Sigmoid colon (tissue), 7 donors: ENCODE data around the gene VRK1. TPM values are rescaled to one million over a fixed set of nuclear protein-coding genes. Genes with fewer than 3 reads are reported as not detected.

ENCODE experiments used
- DNase-seq: peaks from one replicate; pipeline ENCODE4 v3.0.0-alpha.2; 2019
- H3K27ac ChIP-seq, 4 donors: fragments of 200-600 bp; sonication (generic); one replicate each; pipeline ENCODE4 v1.5.1; 2016 to 2019; ENCODE audit warnings: mild to moderate bottlenecking in 1 of 4
- H3K27me3 ChIP-seq, 3 donors: fragments of 200-600 bp; sonication (generic); one replicate each; pipeline ENCODE4 v1.5.1; 2019; ENCODE audit warnings: mild to moderate bottlenecking in 1 of 3
- H3K36me3 ChIP-seq, 4 donors: fragments of 200-600 bp; sonication (generic); one replicate each; pipeline ENCODE4 v1.5.1; 2016 to 2019
- H3K4me1 ChIP-seq, 4 donors: fragments of 200-600 bp; sonication (generic); one replicate each; pipeline ENCODE4 v1.5.1; 2017 to 2019
- H3K4me3 ChIP-seq, 4 donors: fragments of 200-600 bp; sonication (generic); one replicate each; pipeline ENCODE4 v1.5.1; 2017 to 2019; ENCODE audit warnings: mild to moderate bottlenecking in 2 of 4, moderate library complexity in 1 of 4
- H3K9me3 ChIP-seq, 4 donors: fragments of 200-600 bp in 3 of 4; sonication (generic) in 3 of 4; one replicate each; pipeline versions ENCODE4 v1.5.1 to v1.6.1; 2013 to 2019
- CTCF ChIP-seq, 4 experiments: fragments of 450-650 bp in 3 of 4; fragments of 200-600 bp in 1 of 4; IDR thresholded peaks; one replicate each; pipeline ENCODE4 v1.5.1; 2016 to 2019; ENCODE audit warnings: antibody characterized with exemption in 4 of 4, mild to moderate bottlenecking in 3 of 4, moderate library complexity in 2 of 4
- EP300 ChIP-seq, 4 donors: sonication (generic); formaldehyde crosslinking; IDR thresholded peaks; one replicate each; pipeline ENCODE4 v1.6.1; 2017; ENCODE audit warnings: antibody characterized with exemption in 4 of 4
- POLR2A ChIP-seq, 2 donors: fragments of 450-650 bp; IDR thresholded peaks; one replicate each; pipeline ENCODE4 v1.6.1; 2016; ENCODE audit warnings: antibody characterized with exemption in 2 of 2, mild to moderate bottlenecking in 2 of 2, moderate library complexity in 2 of 2
- POLR2AphosphoS5 ChIP-seq, 4 donors: sonication (generic); formaldehyde crosslinking; IDR thresholded peaks; one replicate each; pipeline ENCODE4 v1.6.1; 2017; ENCODE audit warnings: antibody characterized with exemption in 4 of 4
- WGBS, 2 donors: extraction: QIAGEN DNeasy Blood & Tissue Kit; methylation state at CpG; one replicate each; pipeline ENCODE4 v1.1.7; 2013; 5-methylcytosine and 5-hydroxymethylcytosine counted together
- intact Hi-C: fragments of 100-400 bp; cut with DNase I; formaldehyde crosslinking; loops from one replicate; pipeline ENCODE4 v1.15.1; 2023
- polyA plus RNA-seq, 3 donors: library from polyadenylated mRNA; stranded (reverse); fragments of 200-250 nt; gene quantifications; one replicate each; pipeline ENCODE4 v1.2.3, GENCODE V29; 2013
- total RNA-seq, 4 donors: library from RNA; depleted of rRNA; stranded (reverse); fragments of >200 nt; gene quantifications; one replicate each; pipeline ENCODE4 v1.1.0, GENCODE V29; 2016
- donor health status: healthy with polysubstance abuse.
- donor health status: Bipolar disorder and iron deficiency.
- donor health status: healthy.

VRK1 gene
- total and polyA plus RNA-seq, 7 donors: 7.8 to 25.7 (median 17.9) TPM

DNA sequence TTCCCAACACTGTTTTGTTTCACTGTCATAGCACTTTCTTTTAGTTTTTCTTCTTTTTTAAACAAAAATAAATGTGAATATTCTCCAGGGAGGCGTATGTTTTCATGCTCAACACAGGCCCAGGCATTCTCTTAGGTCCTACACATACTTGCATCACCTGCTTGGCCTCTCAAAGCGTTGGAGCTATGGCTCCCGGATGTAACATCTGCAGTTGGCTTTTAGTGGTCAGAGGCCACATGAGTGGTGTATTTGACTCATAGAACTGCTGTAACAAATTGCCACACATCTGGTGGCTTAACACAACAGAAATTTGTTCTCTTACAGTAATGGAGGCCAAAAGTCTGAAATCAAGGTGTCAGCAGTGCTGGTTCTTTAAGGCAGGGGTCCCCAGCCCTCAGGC is 44.6 kb upstream of the VRK1 start:
- intact Hi-C loops: no loop called here
- WGBS, 2 donors: 86 to 87% methylated on average over 3 of the region's 3 CpGs
- DNase-seq: no peak
- no peaks in the 10 kb centered on the region for H3K36me3 ChIP-seq
- TF ChIP-seq EP300 (IDR thresholded peaks at IDR 0.05): no peak
- TF ChIP-seq POLR2AphosphoS5 (IDR thresholded peaks at IDR 0.05): no peak
- TF ChIP-seq CTCF (IDR thresholded peaks at IDR 0.05): no peak
- TF ChIP-seq POLR2A (IDR thresholded peaks at IDR 0.05): no peak
- no peak overlapping the region for H3K4me3 ChIP-seq
- no peak overlapping the region for H3K27ac ChIP-seq
- no peaks in the 10 kb centered on the region for H3K9me3 ChIP-seq
- H3K27me3 ChIP-seq: no peaks in the 10 kb centered on the region
- no peaks in the 10 kb centered on the region for H3K4me1 ChIP-seq

DNA sequence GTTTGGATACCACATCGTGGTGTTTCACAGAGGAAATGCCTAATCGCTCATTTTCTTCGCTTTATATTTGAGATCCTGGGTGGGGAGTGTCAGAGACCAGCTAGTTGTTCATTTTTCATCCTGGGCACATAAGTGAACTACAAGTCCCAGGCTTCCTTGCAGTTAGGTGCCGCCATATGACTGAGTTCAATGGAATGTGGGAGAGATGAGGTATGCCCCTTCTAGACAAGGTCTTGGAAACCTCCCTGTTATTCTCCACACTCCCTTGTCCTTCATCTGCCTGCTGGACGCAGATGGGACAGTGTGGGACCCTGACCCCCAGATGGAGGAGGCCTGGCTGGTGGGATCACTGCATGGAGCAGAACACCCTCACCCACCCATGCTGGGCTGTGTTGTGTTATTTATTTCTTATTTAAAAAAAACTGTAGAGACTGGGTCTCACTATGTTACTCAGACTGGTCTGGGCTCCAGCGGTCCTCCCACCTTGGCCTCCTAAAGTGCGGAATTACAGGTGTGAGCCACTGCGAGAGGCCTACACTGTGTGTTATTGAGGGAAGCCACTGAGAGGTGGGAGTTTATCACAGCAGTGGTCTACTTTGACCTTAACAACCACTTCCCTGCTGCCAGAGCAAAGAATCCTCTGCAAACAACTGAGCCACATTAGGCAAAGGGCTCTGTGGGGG is 42.9 kb upstream of the VRK1 start:
- no peak overlapping the region for H3K4me3 ChIP-seq
- WGBS, 2 donors: 95% methylated on average over 8 of the region's 8 CpGs
- TF ChIP-seq POLR2A (IDR thresholded peaks at IDR 0.05) (no peak), POLR2AphosphoS5 (IDR thresholded peaks at IDR 0.05) (no peak), EP300 (IDR thresholded peaks at IDR 0.05) (no peak), CTCF (IDR thresholded peaks at IDR 0.05) (no peak)
- H3K9me3 ChIP-seq: no peaks in the 10 kb centered on the region
- no peaks in the 10 kb centered on the region for H3K27me3 ChIP-seq
- no peaks in the 10 kb centered on the region for H3K36me3 ChIP-seq
- H3K27ac ChIP-seq: no peak overlapping the region
- DNase-seq: peak; percentile 38
- H3K4me1 ChIP-seq: no peaks in the 10 kb centered on the region
- intact Hi-C loops: no loop called here

DNA sequence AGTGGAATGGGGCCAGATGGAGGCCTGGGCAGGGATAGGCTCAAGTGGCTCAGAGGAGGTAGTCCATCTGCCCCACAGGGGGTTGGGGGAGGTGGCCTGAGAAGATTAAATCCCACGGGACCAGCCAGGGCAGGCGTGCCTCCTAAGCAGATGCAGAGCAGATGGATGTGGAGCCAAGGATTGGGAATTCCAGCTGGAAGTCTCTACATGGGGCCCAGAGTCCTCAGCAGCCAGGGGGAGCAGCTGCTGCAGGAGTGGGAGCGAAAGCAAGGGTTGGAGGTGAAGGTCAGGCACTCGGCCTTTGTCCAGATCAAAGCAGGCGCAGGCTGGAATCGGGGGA is 42.4 kb upstream of the VRK1 start:
- H3K36me3 ChIP-seq: no peaks in the 10 kb centered on the region
- 71 to 72% methylated on average over 6 of the region's 6 CpGs for WGBS, 2 donors
- peak; percentile 45 for DNase-seq
- H3K27me3 ChIP-seq: no peaks in the 10 kb centered on the region
- no peak for TF ChIP-seq POLR2AphosphoS5 (IDR thresholded peaks at IDR 0.05)
- no peak for TF ChIP-seq EP300 (IDR thresholded peaks at IDR 0.05)
- TF ChIP-seq CTCF (IDR thresholded peaks at IDR 0.05): no peak
- no peak for TF ChIP-seq POLR2A (IDR thresholded peaks at IDR 0.05)
- H3K4me3 ChIP-seq: no peak overlapping the region
- no peaks in the 10 kb centered on the region for H3K4me1 ChIP-seq
- intact Hi-C loops: no loop called here
- no peaks in the 10 kb centered on the region for H3K9me3 ChIP-seq
- H3K27ac ChIP-seq: no peak overlapping the region

DNA sequence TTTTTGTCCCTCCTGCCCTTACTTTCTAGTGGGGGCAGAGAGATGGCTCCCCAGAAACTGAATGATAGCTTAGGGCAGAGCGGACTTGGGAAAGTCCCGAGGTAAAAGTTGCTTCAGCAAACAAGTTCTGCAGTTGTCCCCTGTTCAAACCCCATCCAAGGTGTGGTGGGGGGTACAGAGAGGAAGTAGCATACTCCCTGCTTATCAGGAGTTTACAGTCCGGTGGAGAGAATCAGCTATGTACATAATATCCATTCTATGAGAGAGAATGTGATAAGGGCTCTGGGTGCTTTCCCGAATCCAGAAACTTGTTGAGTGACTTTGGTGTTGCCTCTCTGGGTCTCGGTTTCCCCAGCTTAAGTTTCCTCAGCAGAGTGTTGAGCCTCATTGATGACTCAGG is 40.4 kb upstream of the VRK1 start:
- WGBS, 2 donors: 18 to 59% methylated on average over 5 of the region's 5 CpGs
- Histone ChIP-seq H3K36me3 (no peaks in the 10 kb centered on the region), H3K27ac (no peak overlapping the region), H3K27me3 (no peaks in the 10 kb centered on the region), H3K4me1 (no peaks in the 10 kb centered on the region), H3K9me3 (no peaks in the 10 kb centered on the region), H3K4me3 (no peak overlapping the region)
- peak; percentile 40 for DNase-seq
- TF ChIP-seq POLR2A (IDR thresholded peaks at IDR 0.05) (no peak), CTCF (IDR thresholded peaks at IDR 0.05) (no peak), POLR2AphosphoS5 (IDR thresholded peaks at IDR 0.05) (no peak), EP300 (IDR thresholded peaks at IDR 0.05) (no peak)
- intact Hi-C loops: no loop called here

GRCh38 chr14:96757456-96757855 is 39.7 kb upstream of the VRK1 start:
- Histone ChIP-seq H3K36me3 (no peaks in the 10 kb centered on the region), H3K4me1 (no peaks in the 10 kb centered on the region), H3K9me3 (no peaks in the 10 kb centered on the region), H3K4me3 (no peak overlapping the region), H3K27me3 (no peaks in the 10 kb centered on the region), H3K27ac (no peak overlapping the region)
- peak; percentile 21 for DNase-seq
- TF ChIP-seq EP300 (IDR thresholded peaks at IDR 0.05): no peak
- TF ChIP-seq CTCF (IDR thresholded peaks at IDR 0.05): no peak
- no peak for TF ChIP-seq POLR2A (IDR thresholded peaks at IDR 0.05)
- TF ChIP-seq POLR2AphosphoS5 (IDR thresholded peaks at IDR 0.05): no peak
- intact Hi-C loops: no loop called here
- 66 to 74% methylated on average over 7 of the region's 7 CpGs for whole genome bisulfite sequencing, 2 donors
